OCI-LY1 (cell line): ENCODE data around the gene TNFAIP3.

Experiments
- EZH2 ChIP-seq: fragments of 200-600 bp; sonication (generic), shearing (Covaris generic); IDR thresholded peaks from 2 replicates; pipeline ENCODE4 v1.8.0; 2017; ENCODE audit warnings: borderline replicate concordance, mixed run types, mild to moderate bottlenecking, antibody characterized with exemption, low read length, moderate library complexity, mixed read lengths
- TF ChIP-seq, protein P1 (sequence below): fragments of 200-600 bp; sonication (generic), shearing (Covaris generic); IDR thresholded peaks from 2 replicates; pipeline ENCODE4 v1.5.1; 2017; ENCODE audit warnings: mild to moderate bottlenecking, antibody characterized with exemption, low read length, moderate library complexity, mixed read lengths

GRCh38 chr6:137882225-137882961, 15.3 kb downstream of the TNFAIP3 start:
- TF ChIP-seq EZH2: no peak
- TF ChIP-seq, protein P1, sequence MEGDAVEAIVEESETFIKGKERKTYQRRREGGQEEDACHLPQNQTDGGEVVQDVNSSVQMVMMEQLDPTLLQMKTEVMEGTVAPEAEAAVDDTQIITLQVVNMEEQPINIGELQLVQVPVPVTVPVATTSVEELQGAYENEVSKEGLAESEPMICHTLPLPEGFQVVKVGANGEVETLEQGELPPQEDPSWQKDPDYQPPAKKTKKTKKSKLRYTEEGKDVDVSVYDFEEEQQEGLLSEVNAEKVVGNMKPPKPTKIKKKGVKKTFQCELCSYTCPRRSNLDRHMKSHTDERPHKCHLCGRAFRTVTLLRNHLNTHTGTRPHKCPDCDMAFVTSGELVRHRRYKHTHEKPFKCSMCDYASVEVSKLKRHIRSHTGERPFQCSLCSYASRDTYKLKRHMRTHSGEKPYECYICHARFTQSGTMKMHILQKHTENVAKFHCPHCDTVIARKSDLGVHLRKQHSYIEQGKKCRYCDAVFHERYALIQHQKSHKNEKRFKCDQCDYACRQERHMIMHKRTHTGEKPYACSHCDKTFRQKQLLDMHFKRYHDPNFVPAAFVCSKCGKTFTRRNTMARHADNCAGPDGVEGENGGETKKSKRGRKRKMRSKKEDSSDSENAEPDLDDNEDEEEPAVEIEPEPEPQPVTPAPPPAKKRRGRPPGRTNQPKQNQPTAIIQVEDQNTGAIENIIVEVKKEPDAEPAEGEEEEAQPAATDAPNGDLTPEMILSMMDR: no peak
